Sigmoid colon (tissue), 7 donors: ENCODE data around the gene FAM3A. TPM values are rescaled to one million over a fixed set of nuclear protein-coding genes. Genes with fewer than 3 reads are reported as not detected.

Experiments used
- DNase-seq: peaks from one replicate; pipeline ENCODE4 v3.0.0-alpha.2; 2019
- H3K27ac ChIP-seq, 4 donors: fragments of 200-600 bp; sonication (generic); one replicate each; pipeline ENCODE4 v1.5.1; 2016 to 2019; ENCODE audit warnings: mild to moderate bottlenecking in 1 of 4
- H3K27me3 ChIP-seq, 3 donors: fragments of 200-600 bp; sonication (generic); one replicate each; pipeline ENCODE4 v1.5.1; 2019; ENCODE audit warnings: mild to moderate bottlenecking in 1 of 3
- H3K36me3 ChIP-seq, 4 donors: fragments of 200-600 bp; sonication (generic); one replicate each; pipeline ENCODE4 v1.5.1; 2016 to 2019
- H3K4me1 ChIP-seq, 4 donors: fragments of 200-600 bp; sonication (generic); one replicate each; pipeline ENCODE4 v1.5.1; 2017 to 2019
- H3K4me3 ChIP-seq, 4 donors: fragments of 200-600 bp; sonication (generic); one replicate each; pipeline ENCODE4 v1.5.1; 2017 to 2019; ENCODE audit warnings: mild to moderate bottlenecking in 2 of 4, moderate library complexity in 1 of 4
- H3K9me3 ChIP-seq, 4 donors: fragments of 200-600 bp in 3 of 4; sonication (generic) in 3 of 4; one replicate each; pipeline versions ENCODE4 v1.5.1 to v1.6.1; 2013 to 2019
- CTCF ChIP-seq, 4 experiments: fragments of 450-650 bp in 3 of 4; fragments of 200-600 bp in 1 of 4; IDR thresholded peaks; one replicate each; pipeline ENCODE4 v1.5.1; 2016 to 2019; ENCODE audit warnings: antibody characterized with exemption in 4 of 4, mild to moderate bottlenecking in 3 of 4, moderate library complexity in 2 of 4
- EP300 ChIP-seq, 4 donors: sonication (generic); formaldehyde crosslinking; IDR thresholded peaks; one replicate each; pipeline ENCODE4 v1.6.1; 2017; ENCODE audit warnings: antibody characterized with exemption in 4 of 4
- POLR2A ChIP-seq, 2 donors: fragments of 450-650 bp; IDR thresholded peaks; one replicate each; pipeline ENCODE4 v1.6.1; 2016; ENCODE audit warnings: antibody characterized with exemption in 2 of 2, mild to moderate bottlenecking in 2 of 2, moderate library complexity in 2 of 2
- POLR2AphosphoS5 ChIP-seq, 4 donors: sonication (generic); formaldehyde crosslinking; IDR thresholded peaks; one replicate each; pipeline ENCODE4 v1.6.1; 2017; ENCODE audit warnings: antibody characterized with exemption in 4 of 4
- WGBS, 2 donors: extraction: QIAGEN DNeasy Blood & Tissue Kit; methylation state at CpG; one replicate each; pipeline ENCODE4 v1.1.7; 2013; 5-methylcytosine and 5-hydroxymethylcytosine counted together
- intact Hi-C: fragments of 100-400 bp; cut with DNase I; formaldehyde crosslinking; loops from one replicate; pipeline ENCODE4 v1.15.1; 2023
- polyA plus RNA-seq, 3 donors: library from polyadenylated mRNA; stranded (reverse); fragments of 200-250 nt; gene quantifications; one replicate each; pipeline ENCODE4 v1.2.3, GENCODE V29; 2013
- total RNA-seq, 4 donors: library from RNA; depleted of rRNA; stranded (reverse); fragments of >200 nt; gene quantifications; one replicate each; pipeline ENCODE4 v1.1.0, GENCODE V29; 2016
- donor health status: healthy with polysubstance abuse.
- donor health status: Bipolar disorder and iron deficiency.
- donor health status: healthy.

FAM3A gene
- total and polyA plus RNA-seq, 7 donors, result 30.7 to 64.9 (median 49.0) TPM

DNA sequence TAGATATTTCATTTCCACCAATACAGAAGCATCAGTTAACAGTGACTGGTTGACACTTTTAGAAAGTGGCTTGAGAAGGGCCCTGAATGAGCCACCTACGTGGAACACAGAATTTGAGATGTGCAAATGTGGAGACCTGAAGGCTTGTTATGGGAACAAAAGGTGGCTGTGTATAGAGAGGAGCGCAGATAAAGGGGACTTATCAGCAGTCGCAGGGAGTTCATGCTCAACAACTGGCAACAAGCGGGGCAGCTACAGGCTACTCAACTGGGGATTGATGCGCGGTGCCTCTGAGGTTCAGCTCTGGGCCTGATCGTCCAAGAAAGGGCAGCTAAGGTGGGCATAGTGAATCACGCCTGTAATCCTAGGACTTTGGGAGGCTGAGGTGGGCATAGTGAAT, 3.4 kb upstream of the FAM3A start:
- TF ChIP-seq POLR2A (IDR thresholded peaks at IDR 0.05), result no peak
- no peak for TF ChIP-seq EP300 (IDR thresholded peaks at IDR 0.05)
- TF ChIP-seq CTCF (IDR thresholded peaks at IDR 0.05), result no peak
- TF ChIP-seq POLR2AphosphoS5 (IDR thresholded peaks at IDR 0.05), result no peak
- Histone ChIP-seq H3K27me3 (no peaks in the 10 kb centered on the region), H3K4me3 (no peak overlapping the region), H3K27ac (no peak overlapping the region), H3K36me3 (no peaks in the 10 kb centered on the region), H3K9me3 (no peaks in the 10 kb centered on the region), H3K4me1 (peaks cover 0 to 24% (median 17%) of the 10 kb centered on the region in 4 donors)
- DNase-seq, result no peak
- WGBS, 2 donors, result 95 to 98% methylated on average over 8 of the region's 8 CpGs
- intact Hi-C loops, result loop anchor here (5.0 kb wide), 1 partner anchor 42 kb away; the partner anchor contains the start of gene LAGE3

DNA sequence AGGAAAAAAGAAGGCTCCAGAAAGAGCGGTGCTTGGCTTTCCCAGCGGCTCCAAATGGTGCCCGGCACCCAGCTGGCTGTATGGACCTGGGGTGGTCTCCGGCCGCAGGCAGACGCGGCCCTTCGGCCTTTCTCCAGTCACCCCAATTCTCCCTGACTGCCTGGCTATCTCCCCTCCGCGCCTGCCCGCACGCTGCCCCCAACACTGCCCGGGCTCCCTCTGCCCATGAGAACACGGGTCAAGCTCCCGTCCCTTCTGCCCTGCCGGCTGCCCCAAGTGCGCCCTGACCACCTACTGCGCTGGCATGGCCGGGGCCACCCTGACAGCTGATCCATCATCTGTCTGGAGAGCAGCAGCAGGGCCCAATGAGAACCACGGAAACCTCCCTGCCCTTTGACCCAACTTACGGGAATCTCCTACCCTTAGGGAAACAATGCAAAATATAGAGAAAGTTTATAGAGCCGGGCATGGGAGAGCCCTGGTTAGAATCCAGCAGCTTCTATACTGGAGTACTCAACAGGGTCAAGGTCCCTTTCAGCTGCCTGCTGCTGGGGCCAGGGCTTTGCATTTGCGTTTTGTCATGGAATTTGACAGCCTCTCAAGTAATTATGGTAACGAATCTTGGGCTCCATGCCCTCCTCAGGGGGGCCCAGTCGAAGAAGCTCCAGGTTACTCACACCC, 1.2 kb upstream of the FAM3A start:
- TF ChIP-seq EP300 (IDR thresholded peaks at IDR 0.05) (no peak), POLR2AphosphoS5 (IDR thresholded peaks at IDR 0.05) (no peak), CTCF (IDR thresholded peaks at IDR 0.05) (no peak), POLR2A (IDR thresholded peaks at IDR 0.05) (no peak)
- peak; percentile 71 for DNase-seq
- no peaks in the 10 kb centered on the region for H3K9me3 ChIP-seq
- 16 to 58% methylated on average over 25 of the region's 25 CpGs for WGBS, 2 donors
- H3K4me1 ChIP-seq, result peaks cover 0 to 24% (median 17%) of the 10 kb centered on the region in 4 donors
- intact Hi-C loops, result loop anchor here (5.0 kb wide), 1 partner anchor 40 kb away; the partner anchor contains the start of gene LAGE3
- H3K4me3 ChIP-seq, result peak overlapping the region in 3 of 4 donors; percentile 31 to 67 (median 65)
- H3K27me3 ChIP-seq, result no peaks in the 10 kb centered on the region
- H3K36me3 ChIP-seq, result no peaks in the 10 kb centered on the region
- H3K27ac ChIP-seq, result peak overlapping the region; percentile 88 to 95 (median 91)

DNA sequence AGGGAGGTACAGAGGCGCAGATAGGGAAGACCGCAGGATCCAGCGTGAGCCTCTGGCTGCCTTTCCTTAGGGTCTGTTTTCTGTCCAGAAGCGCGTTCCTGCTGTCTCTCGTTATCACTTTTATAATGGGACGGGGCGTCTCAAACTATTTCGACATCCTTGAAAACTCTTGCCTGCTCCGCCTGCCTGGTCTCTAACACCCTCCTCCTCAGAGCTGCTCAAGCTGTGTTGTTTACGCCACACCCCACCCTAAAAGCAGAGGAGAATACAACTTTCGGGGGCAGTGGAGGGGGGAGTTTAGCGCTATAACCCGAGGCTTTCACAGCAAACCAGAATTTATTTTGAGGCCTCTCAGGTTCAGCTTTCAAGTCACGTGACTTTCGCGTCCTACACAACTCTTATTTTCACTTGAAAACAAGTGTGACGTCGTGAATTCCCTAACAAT, 646 bp upstream of the FAM3A start:
- Histone ChIP-seq H3K27ac (peak overlapping the region; percentile 88 to 95 (median 91)), H3K27me3 (no peaks in the 10 kb centered on the region), H3K36me3 (no peaks in the 10 kb centered on the region), H3K9me3 (no peaks in the 10 kb centered on the region), H3K4me3 (peak overlapping the region in 3 of 4 donors; percentile 31 to 67 (median 65)), H3K4me1 (peaks cover 0 to 24% (median 17%) of the 10 kb centered on the region in 4 donors)
- peak in 1 of 4 donors; percentile 8 for TF ChIP-seq POLR2AphosphoS5 (IDR thresholded peaks at IDR 0.05)
- TF ChIP-seq POLR2A (IDR thresholded peaks at IDR 0.05), result no peak
- no peak for TF ChIP-seq CTCF (IDR thresholded peaks at IDR 0.05)
- TF ChIP-seq EP300 (IDR thresholded peaks at IDR 0.05), result no peak
- intact Hi-C loops, result loop anchor here (1.0 to 5.0 kb wide), 2 partner anchors 26 to 39 kb away; partner anchors contain the start of genes LAGE3 and SLC10A3
- peak; percentile 86 for DNase-seq
- 3 to 7% methylated on average over 19 of the region's 19 CpGs for WGBS, 2 donors

- H3K36me3 ChIP-seq, result no peaks in the 10 kb centered on the region
- intact Hi-C loops, result loop anchor here (5.0 kb wide), 1 partner anchor 38 kb away; the partner anchor contains the start of gene LAGE3
- DNase-seq, result peak; percentile 76
- no peak for TF ChIP-seq EP300 (IDR thresholded peaks at IDR 0.05)
- TF ChIP-seq CTCF (IDR thresholded peaks at IDR 0.05), result no peak
- no peak for TF ChIP-seq POLR2AphosphoS5 (IDR thresholded peaks at IDR 0.05)
- TF ChIP-seq POLR2A (IDR thresholded peaks at IDR 0.05), result no peak
- WGBS, 2 donors, result 3 to 11% methylated on average over 34 of the region's 34 CpGs
- H3K4me1 ChIP-seq, result peaks cover 0 to 24% (median 17%) of the 10 kb centered on the region in 4 donors
- no peaks in the 10 kb centered on the region for H3K27me3 ChIP-seq
- H3K27ac ChIP-seq, result peak overlapping the region; percentile 88 to 95 (median 91)
- peak overlapping the region; percentile 59 to 67 (median 66) for H3K4me3 ChIP-seq
- H3K9me3 ChIP-seq, result no peaks in the 10 kb centered on the region
Observed at GRCh38 chrX:154515090-154515965, 704 bp downstream of the FAM3A start.
